ENCODE measurements around the gene AGO3.
"Not testable (repeated sequence)": the region's sequence is repeated elsewhere in the genome, so short reads cannot be mapped to it uniquely, and the experiment has no call there.

The AGO3 gene

GRCh38 chr1:36014722-36015220 is 83.9 kb downstream of the AGO3 start:
- no peak for DNase-seq

GRCh38 chr1:36016686-36017085 is 85.8 kb downstream of the AGO3 start:
- no peak for DNase-seq

DNA sequence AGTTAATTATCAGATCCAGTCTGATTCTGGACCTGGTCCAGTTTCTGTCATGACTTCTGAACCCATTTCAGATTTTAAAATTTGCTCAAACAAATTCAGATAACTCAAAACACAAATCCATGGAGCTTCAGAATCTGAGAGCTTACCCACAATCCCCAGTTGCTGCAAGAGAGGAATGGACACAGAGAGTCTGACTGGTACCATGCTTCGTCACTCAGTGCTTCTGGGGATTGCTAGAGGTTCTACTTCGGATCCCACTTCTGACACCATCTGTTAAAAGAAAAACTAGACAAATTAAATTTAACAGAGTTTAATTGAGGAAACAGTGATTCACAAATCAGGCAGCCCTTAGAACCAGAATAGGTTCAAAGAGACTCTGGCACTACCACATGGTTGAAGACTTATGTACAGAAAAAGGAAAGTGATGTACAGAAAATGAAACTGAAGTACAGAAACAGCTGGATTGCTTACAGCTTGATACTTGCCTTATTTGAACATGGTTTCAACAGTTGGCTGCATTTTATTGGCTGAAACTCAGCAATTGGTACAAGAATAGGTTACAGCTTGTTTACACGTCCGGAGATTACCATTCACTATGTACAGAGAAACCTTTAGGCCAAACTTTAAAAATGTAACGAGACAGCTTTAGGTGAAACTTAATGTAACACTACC is 92.3 kb downstream of the AGO3 start:
- DNase-seq, result no peak

GRCh38 chr1:36024024-36024423 is 93.1 kb downstream of the AGO3 start:
- DNase-seq, result not testable (repeated sequence)

DNA sequence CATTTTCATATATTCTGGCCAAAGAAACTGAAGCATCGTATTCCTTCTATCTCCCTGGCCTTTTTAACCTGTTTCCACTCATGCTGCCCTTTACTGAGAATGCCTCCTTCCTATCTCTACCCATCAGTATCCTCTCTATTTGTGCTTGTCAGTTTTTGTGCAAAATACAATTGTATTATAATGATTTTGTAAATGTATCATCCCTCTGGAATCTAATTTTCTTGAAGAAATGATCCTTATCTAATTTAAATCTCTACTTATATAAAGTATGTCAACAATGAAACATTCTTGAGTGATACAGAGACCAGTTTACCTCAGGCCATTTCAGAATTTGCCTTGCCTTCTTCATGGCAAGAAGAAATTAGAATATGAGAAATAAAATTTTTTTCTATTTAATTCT is 93.9 kb downstream of the AGO3 start:
- no peak for DNase-seq

GRCh38 chr1:36027766-36028165 is 96.9 kb downstream of the AGO3 start:
- no peak for DNase-seq

DNA sequence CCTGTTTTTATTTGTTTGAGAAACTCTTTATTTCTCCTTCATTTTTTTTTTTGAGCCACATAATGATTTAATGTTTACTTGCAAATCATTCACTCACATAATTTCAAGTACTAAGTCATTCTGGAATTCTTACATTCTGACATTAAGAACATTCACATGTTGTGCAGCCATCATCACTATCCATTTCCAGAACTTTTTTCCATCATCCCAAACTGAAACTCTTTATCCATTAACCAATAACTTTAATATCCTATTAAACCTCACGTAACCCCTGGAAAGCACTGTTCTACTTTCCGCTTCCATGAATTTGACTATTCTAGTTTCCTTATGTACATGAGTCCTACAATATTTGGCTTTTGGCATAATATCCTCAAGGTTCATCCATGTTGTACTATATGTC is 100.5 kb downstream of the AGO3 start:
- DNase-seq, result no peak

- DNase-seq, result no peak
Observed at GRCh38 chr1:36034692-36035091, 103.8 kb downstream of the AGO3 start.

GRCh38 chr1:36035154-36035553 is 104.2 kb downstream of the AGO3 start:
- DNase-seq, result no peak

GRCh38 chr1:36040238-36040637 is 109.3 kb downstream of the AGO3 start:
- DNase-seq, result no peak

DNA sequence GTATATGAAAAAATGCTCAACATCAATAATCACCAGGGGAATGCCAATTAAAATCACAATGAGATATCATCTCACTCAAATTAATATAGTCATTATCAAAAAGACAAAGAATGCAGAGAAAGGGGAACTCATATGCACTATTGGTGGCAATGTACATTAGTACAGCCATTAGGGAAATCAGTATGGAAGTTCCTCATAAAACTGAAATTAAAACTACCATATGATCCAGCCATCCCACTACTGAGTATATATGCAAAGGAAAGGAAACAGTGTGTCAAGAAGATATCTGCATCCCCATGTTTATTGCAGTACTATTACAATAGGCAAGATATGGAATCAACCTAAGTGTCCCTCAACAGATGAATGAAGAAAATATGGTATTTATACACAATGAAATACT is 120.9 kb downstream of the AGO3 start:
- DNase-seq, result no peak

DNA sequence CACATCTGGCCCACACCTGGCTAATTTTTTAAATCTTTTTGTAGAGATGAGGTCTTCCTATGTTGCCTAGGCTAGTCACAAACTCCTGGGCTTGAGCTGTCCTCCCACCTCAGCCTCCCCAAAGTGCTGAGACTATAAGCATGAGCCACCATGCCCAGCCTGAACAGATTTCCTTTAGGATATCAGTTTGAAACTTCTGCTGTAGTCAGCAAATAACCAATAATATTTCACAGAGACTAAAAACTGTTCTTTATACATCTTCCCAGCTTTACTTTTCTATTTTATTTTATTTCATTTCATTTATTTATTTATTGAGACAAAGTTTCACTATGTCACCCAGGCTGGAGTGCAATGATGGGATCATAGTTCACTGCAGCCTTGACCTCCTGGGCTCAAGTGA is 123.1 kb downstream of the AGO3 start:
- no peak for DNase-seq

GRCh38 chr1:36055706-36056105 is 124.8 kb downstream of the AGO3 start:
- no peak for DNase-seq

DNA sequence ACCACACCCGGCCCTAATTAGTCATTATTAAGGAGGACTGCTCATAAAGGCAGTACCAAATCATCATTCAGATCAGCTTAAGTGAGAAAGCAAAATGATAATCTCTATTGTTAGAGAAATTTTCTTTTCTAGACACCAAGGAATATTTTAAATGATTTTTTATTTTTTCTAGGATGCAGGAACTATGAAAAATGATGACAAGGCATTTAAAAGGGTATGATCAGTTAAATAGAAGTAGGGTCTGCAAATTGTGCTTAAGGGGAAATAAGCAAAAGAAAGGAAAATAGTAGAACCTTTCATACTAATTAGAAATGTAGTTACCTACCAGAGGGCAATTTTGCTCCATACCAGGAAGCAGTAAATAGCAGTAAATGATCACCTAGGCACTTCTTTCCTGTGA is 131.4 kb downstream of the AGO3 start:
- DNase-seq, result no peak

- DNase-seq, result no peak
Observed at GRCh38 chr1:36067871-36068270, 137.0 kb downstream of the AGO3 start.

DNA sequence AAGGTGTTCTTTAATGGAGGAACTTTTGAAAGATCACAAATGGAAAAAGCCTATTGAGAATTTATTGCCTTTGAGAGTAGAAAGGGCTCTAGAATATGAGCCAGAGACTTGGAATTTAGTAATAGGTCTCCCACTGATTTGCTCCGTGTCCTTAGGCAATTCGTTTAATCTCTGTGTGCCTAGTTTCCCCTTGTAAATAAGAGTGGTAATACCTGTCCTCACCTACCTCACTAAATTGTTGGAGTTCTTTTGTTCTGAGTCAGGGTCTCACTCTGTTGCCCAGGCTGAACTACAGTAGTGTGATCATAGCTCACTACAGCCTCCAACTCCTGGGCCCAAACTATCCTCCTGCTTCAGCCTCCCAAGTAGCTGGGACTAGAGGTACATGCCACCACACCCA is 138.0 kb downstream of the AGO3 start:
- DNase-seq, result no peak

GRCh38 chr1:36070349-36070748 is 139.4 kb downstream of the AGO3 start:
- DNase-seq, result no peak

DNA sequence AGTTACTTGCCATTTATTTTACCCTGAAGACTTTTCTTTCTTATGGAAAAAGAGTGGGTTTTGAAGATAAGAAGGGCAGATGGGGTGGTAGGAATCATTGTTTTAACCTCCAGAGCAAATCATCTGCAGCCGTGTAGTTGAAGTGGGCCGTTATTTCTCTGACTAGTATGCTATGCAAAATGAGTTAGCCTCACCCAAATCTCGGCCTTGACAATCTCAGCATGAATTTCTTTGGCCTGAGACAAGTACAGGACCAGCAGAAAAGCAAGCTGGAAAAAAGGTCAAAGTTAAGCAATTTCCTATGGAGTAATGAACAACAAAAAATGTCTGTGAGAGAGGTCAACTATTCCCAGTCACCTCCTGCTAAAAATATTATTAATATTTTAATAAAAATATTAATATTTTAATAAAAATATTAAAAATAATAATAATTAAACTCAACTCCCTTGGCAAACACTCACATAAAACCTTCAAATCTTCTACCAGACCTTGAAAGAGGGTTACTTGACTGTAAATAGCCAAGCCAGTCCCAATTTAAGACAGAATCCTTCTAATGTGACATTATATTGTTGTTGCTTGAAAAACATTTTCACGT is 146.2 kb downstream of the AGO3 start:
- DNase-seq, result no peak

DNA sequence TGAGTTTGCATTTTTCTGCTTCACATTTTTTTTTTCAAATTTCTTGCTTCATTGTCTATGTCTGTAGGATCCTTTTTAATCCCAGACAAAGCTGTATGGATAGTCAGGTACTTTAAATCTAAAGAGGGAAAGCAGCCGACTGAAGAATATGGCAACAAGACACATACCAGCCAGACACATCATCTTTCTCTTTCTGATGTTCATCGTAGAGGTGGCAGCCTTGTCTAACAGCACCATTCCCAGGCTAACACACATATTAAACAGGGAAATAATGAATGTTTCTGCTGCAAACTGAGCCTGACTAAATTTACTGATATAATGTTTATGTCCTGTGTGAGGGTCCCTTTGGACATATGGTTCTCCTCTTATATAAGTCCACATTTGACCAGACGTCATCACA is 149.3 kb downstream of the AGO3 start:
- no peak for DNase-seq

- DNase-seq, result no peak
Observed at GRCh38 chr1:36080801-36081200, 149.9 kb downstream of the AGO3 start.

DNA sequence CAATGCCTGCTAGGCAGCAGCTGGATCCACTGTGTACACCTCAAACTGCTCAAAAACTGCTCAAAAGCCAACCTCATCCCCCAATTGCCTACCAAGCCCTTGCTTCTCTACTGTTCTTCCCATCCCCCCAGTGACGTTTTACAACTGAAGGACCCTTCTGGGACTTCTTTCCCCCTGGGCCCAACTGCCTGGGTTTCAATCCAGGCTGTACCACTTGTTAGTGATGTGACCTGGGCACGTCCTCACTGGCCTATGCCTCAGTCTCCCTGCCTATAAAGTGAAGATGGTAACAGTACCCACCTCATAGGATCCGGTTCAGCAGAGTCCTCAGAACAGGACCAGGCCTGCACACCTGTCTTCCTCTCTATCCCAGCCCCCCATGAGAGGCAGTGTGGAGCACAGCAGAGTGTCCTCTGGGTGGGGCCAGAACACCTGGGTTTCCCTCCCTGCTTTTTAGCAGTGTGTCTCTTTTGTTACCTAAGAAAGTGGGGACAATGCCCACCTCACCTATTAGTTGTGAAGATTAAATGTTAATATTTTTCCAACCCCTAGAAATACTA is 151.1 kb downstream of the AGO3 start:
- DNase-seq, result no peak

GRCh38 chr1:36083219-36083618 is 152.3 kb downstream of the AGO3 start:
- DNase-seq, result no peak

GRCh38 chr1:36083635-36084496 is 153.0 kb downstream of the AGO3 start, which contains the start of gene TEKT2:
Gene TEKT2, plus strand, starts transcription at chr1:36084094. Its CDS starts 828 bp downstream, at chr1:36084922.
- DNase-seq, result peak; percentile 62

Measured in T1000 (cell line).